ENCODE data around the gene FBXW11.

GRCh38 chr5:171840711-171841522 is 165.5 kb downstream of the FBXW11 start:
- TF ChIP-seq ZNF592 (IDR thresholded peaks at IDR 0.05) (no peak), PML (IDR thresholded peaks at IDR 0.05; ENCODE audit: low read length) (no peak), CTCF (IDR thresholded peaks at IDR 0.05 in 2 of 3, conservative IDR thresholded peaks at IDR 0.05 in 1 of 3; ENCODE audit: control insufficient read depth in 2 of 3, extremely low read depth in 1 of 3, insufficient read depth in 1 of 3, low read depth in 3 of 3, low read length in 3 of 3) (no peak), MXI1 (IDR thresholded peaks at IDR 0.05; ENCODE audit: low read depth, low read length) (no peak), BMI1 (IDR thresholded peaks at IDR 0.05; ENCODE audit: borderline replicate concordance) (no peak), TAF1 (IDR thresholded peaks at IDR 0.05; ENCODE audit: borderline replicate concordance, low read depth, low read length) (no peak), ESRRA (IDR thresholded peaks at IDR 0.05; ENCODE audit: low read length) (no peak), CHD2 (IDR thresholded peaks at IDR 0.05; ENCODE audit: borderline replicate concordance, low read depth, low read length) (no peak), BACH1 (IDR thresholded peaks at IDR 0.05; ENCODE audit: borderline replicate concordance) (no peak)
